GM12878 (cell line): ENCODE results near the gene DPY19L1. TPM values are rescaled to one million over a fixed set of nuclear protein-coding genes. Genes with fewer than 3 reads are reported as not detected.

Experiments
- ATAC-seq: fragments of 200-7000 bp; cut with Tn5 transposase; 3 replicates; pipeline ENCODE4 v1.9.1; 2020; ENCODE audit warnings: mild to moderate bottlenecking, moderate library complexity
- BruUV-seq: library from RNA; stranded (reverse); fragments of 400-500 nt; replicated peaks from 2 replicates; lab custom pipeline; 2021; lab: Mats Ljungman, UMichigan
- CTCF ChIA-PET: fragments of 300-600 bp; sonication (Branson Sonifier 250); formaldehyde crosslinking; extraction: SDS; loops from one replicate; lab custom pipeline; 2021; ENCODE audit warnings: inconsistent platforms; lab: Yijun Ruan, JAX
- POLR2A ChIA-PET: fragments of 350-600 bp; formaldehyde crosslinking; extraction: SDS; loops from one replicate; lab custom pipeline; 2021; ENCODE audit warnings: inconsistent platforms; lab: Charles Lee
- RAD21 ChIA-PET: fragments of 300-600 bp; sonication (Branson Sonifier 250); formaldehyde crosslinking; loops from one replicate; lab custom pipeline; 2023; ENCODE audit warnings: antibody characterized with exemption; ENCODE audit not compliant: unreplicated experiment; lab: Charles Lee
- SMC1A ChIA-PET: fragments of 300-600 bp; sonication (Branson Sonifier 250); formaldehyde crosslinking; loops from one replicate; lab custom pipeline; 2023; ENCODE audit not compliant: unreplicated experiment, uncharacterized antibody; lab: Charles Lee
- DNase-seq: peaks from one replicate; pipeline ENCODE4 v3.0.0-alpha.2; 2011; ENCODE audit warnings: low read depth, low spot score
- FAIRE-seq: peaks from 3 replicates; lab custom pipeline; 2011; peaks lifted over from hg19 to GRCh38; lab: Jason Lieb, UNC
- H2AFZ ChIP-seq: 2 replicates; pipeline ENCODE4 v1.6.0; 2011; ENCODE audit warnings: low read depth, low read length, control low read depth; ENCODE audit not compliant: control insufficient read depth
- H3K27ac ChIP-seq: 2 replicates; pipeline ENCODE4 v1.5.1; 2011; ENCODE audit warnings: control low read depth; ENCODE audit not compliant: control insufficient read depth, insufficient read depth
- H3K27me3 ChIP-seq, 2 experiments: replicated peaks in 1 of 2; 2 replicates each; pipeline versions ENCODE4 v1.6.0 to v1.6.1; 2011; ENCODE audit warnings: low read length in 1 of 2; ENCODE audit not compliant: control insufficient read depth in 2 of 2, insufficient read depth in 2 of 2
- H3K36me3 ChIP-seq, 2 experiments: 2 replicates each; pipeline ENCODE4 v1.5.1; 2011; ENCODE audit warnings: low read length in 1 of 2; ENCODE audit not compliant: control insufficient read depth in 2 of 2, insufficient read depth in 2 of 2
- H3K4me1 ChIP-seq: 2 replicates; pipeline ENCODE4 v1.6.1; 2011; ENCODE audit warnings: mild to moderate bottlenecking, low read length, moderate library complexity, mixed read lengths; ENCODE audit not compliant: control insufficient read depth, insufficient read depth
- H3K4me2 ChIP-seq: 2 replicates; pipeline ENCODE4 v1.6.0; 2011; ENCODE audit warnings: control low read depth; ENCODE audit not compliant: control insufficient read depth, insufficient read depth
- H3K4me3 ChIP-seq: fragments of 200-600 bp; sonication (generic); 2 replicates; pipeline ENCODE4 v1.5.1; 2016
- H3K79me2 ChIP-seq: 2 replicates; pipeline ENCODE4 v1.6.0; 2011; ENCODE audit warnings: low read length; ENCODE audit not compliant: control insufficient read depth, insufficient read depth
- H3K9ac ChIP-seq: 2 replicates; pipeline ENCODE4 v1.8.0; 2011; ENCODE audit warnings: low read length, control low read depth, mixed read lengths; ENCODE audit not compliant: control insufficient read depth, insufficient read depth
- H3K9me3 ChIP-seq: replicated peaks from 3 replicates; pipeline ENCODE4 v1.5.1; 2011; ENCODE audit warnings: mild to moderate bottlenecking, low read length; ENCODE audit not compliant: control insufficient read depth, insufficient read depth
- H4K20me1 ChIP-seq: 2 replicates; pipeline ENCODE4 v1.6.0; 2011; ENCODE audit not compliant: control insufficient read depth, insufficient read depth
- BCLAF1 ChIP-seq: fragments of 450-650 bp; IDR thresholded peaks from 2 replicates; pipeline ENCODE4 v1.6.1; 2017; ENCODE audit warnings: antibody characterized with exemption, mild to moderate bottlenecking, moderate library complexity
- NR2F1 ChIP-seq: fragments of 450-650 bp; conservative IDR thresholded peaks from 2 replicates; pipeline ENCODE4 v1.6.1; 2017; ENCODE audit warnings: mild to moderate bottlenecking
- SIX5 ChIP-seq: IDR thresholded peaks from 2 replicates; pipeline ENCODE4 v1.6.1; 2011; ENCODE audit warnings: mild to moderate bottlenecking, low read depth, low read length, moderate library complexity; ENCODE audit not compliant: severe bottlenecking
- STAT3 ChIP-seq: IDR thresholded peaks from 2 replicates; pipeline ENCODE4 v1.6.1; 2011; ENCODE audit warnings: low read depth, low read length, improper control_type of control experiment
- ZNF217 ChIP-seq: fragments of 450-650 bp; IDR thresholded peaks from 2 replicates; pipeline ENCODE4 v1.6.1; 2017; ENCODE audit warnings: antibody characterized with exemption, mild to moderate bottlenecking
- WGBS: methylation state at CpG from one replicate; pipeline ENCODE4 v1.1.6; 2016; ENCODE audit warnings: low lambda C conversion rate; ENCODE audit not compliant: insufficient replicate concordance, insufficient coverage; ENCODE audit errors: missing lambda C conversion rate; 5-methylcytosine and 5-hydroxymethylcytosine counted together
- in situ Hi-C: fragments of 300-500 bp; cut with MboI; formaldehyde crosslinking; loops from 9 replicates; pipeline ENCODE4 v1.14.3; 2018; ENCODE audit warnings: mixed read lengths
- intact Hi-C: fragments of 100-400 bp; cut with micrococcal nuclease; formaldehyde crosslinking; loops from one replicate; pipeline ENCODE4 v1.14.2; 2022; ENCODE audit not compliant: unreplicated experiment
- polyA plus RNA-seq, 11 experiments: library from polyadenylated mRNA; depleted of rRNA in 4 of 11; unstranded in 6 of 11; stranded (reverse) in 5 of 11; fragments of >200 nt; fragmentation: Nextera tagmentation in 4 of 11; fragmentation: Illumina TruSeq in 1 of 11; extraction: Ambion mirVana in 4 of 11; extraction: Trizol in 1 of 11; gene quantifications; 1 replicate in 1 of 11; 2 replicates in 10 of 11; pipeline versions ENCODE4 v1.2.1 to v1.2.3, GENCODE V29; 2011 to 2016; ENCODE audit warnings: inconsistent platforms in 2 of 11, missing spikeins in 2 of 11, low read depth in 1 of 11
- total RNA-seq, 4 experiments: library from RNA; depleted of rRNA in 3 of 4; stranded (reverse); fragments of >200 nt in 3 of 4; fragmentation: Illumina TruSeq in 1 of 4; extraction: Trizol in 1 of 4; gene quantifications; 2 replicates each; pipeline versions ENCODE4 v1.2.1 to v1.2.3, GENCODE V29; 2013 to 2021

Gene DPY19L1
- total and polyA plus RNA-seq, 10 of the 15 experiments (the other 5 are each of a cell fraction or from before 2014, with no cell fraction given), result 0.47 to 35.4 (median 3.8) TPM

GRCh38 chr7:35032166-35032565 is 5.1 kb downstream of the DPY19L1 start:
- ATAC-seq, result no peak
- in situ Hi-C loops (no loop called here), intact Hi-C loops (loop anchor here (10.0 kb wide), 1 partner anchor 707 kb away; no protein-coding TSS in a partner anchor)
- no peak for FAIRE-seq
- TF ChIP-seq SIX5, result no peak
- no peak for TF ChIP-seq BCLAF1
- TF ChIP-seq NR2F1, result no peak
- TF ChIP-seq STAT3, result no peak
- TF ChIP-seq ZNF217, result no peak
- Histone ChIP-seq H3K9ac (no peak overlapping the region), H3K36me3 (no peaks in the 10 kb centered on the region), H3K4me3 (no peak overlapping the region), H2AFZ (no peak overlapping the region), H3K27me3 (no peaks in the 10 kb centered on the region), H3K9me3 (no peaks in the 10 kb centered on the region), H3K79me2 (no peaks in the 10 kb centered on the region), H4K20me1 (no peaks in the 10 kb centered on the region), H3K4me2 (no peak overlapping the region), H3K27ac (no peak overlapping the region), H3K4me1 (peaks cover 10% of the 10 kb centered on the region)
- WGBS, result 6% methylated on average over 1 of the region's 1 CpG
- ChIA-PET CTCF (interaction anchor here (0.9 to 2.4 kb wide), 2 partner anchors 104 to 210 kb away, joined by 4 to 9 read pairs; no protein-coding TSS in a partner anchor), RAD21 (no interaction called here), SMC1A (no interaction called here), POLR2A (no interaction called here)
- DNase-seq, result no peak
- no TSS peak for BruUV-seq
